Smooth muscle cell (in vitro differentiated cells): Measurements from ENCODE around the gene MTREX. TPM values are rescaled to one million over a fixed set of nuclear protein-coding genes. Genes with fewer than 3 reads are reported as not detected.

ENCODE experiments used
- DNase-seq: peaks from one replicate; lab custom pipeline; 2025; ENCODE audit not compliant: unreplicated experiment; lab: John Stamatoyannopoulos, UW
- H2AFZ ChIP-seq: fragments of 200-600 bp; sonication (generic); 2 replicates; pipeline ENCODE4 v1.6.0; 2016; ENCODE audit warnings: antibody characterized with exemption, low read depth, mild to moderate bottlenecking
- H3F3A ChIP-seq: fragments of 200-600 bp; sonication (generic); 2 replicates; pipeline ENCODE4 v1.6.0; 2017; ENCODE audit warnings: antibody characterized with exemption, low read depth
- H3K27ac ChIP-seq: fragments of 200-600 bp; sonication (generic); 2 replicates; pipeline ENCODE4 v1.5.1; 2016; ENCODE audit warnings: low read depth, mild to moderate bottlenecking
- H3K27me3 ChIP-seq: fragments of 200-600 bp; sonication (generic); 2 replicates; pipeline ENCODE4 v1.6.1; 2016; ENCODE audit warnings: low read depth, mild to moderate bottlenecking
- H3K36me3 ChIP-seq: fragments of 200-600 bp; sonication (generic); 2 replicates; pipeline ENCODE4 v1.5.1; 2016; ENCODE audit warnings: low read depth
- H3K4me1 ChIP-seq: fragments of 200-600 bp; sonication (generic); 2 replicates; pipeline ENCODE4 v1.5.1; 2016; ENCODE audit warnings: low read depth
- H3K4me2 ChIP-seq: fragments of 200-600 bp; sonication (generic); 2 replicates; pipeline ENCODE4 v1.6.0; 2016; ENCODE audit warnings: mild to moderate bottlenecking
- H3K4me3 ChIP-seq: fragments of 200-600 bp; sonication (generic); 2 replicates; pipeline ENCODE4 v1.5.1; 2016; ENCODE audit warnings: mild to moderate bottlenecking
- H3K79me2 ChIP-seq: fragments of 200-600 bp; sonication (generic); 2 replicates; pipeline ENCODE4 v1.6.0; 2016; ENCODE audit warnings: low read depth, mild to moderate bottlenecking
- H3K9ac ChIP-seq: fragments of 200-600 bp; sonication (generic); 2 replicates; pipeline ENCODE4 v1.6.0; 2016; ENCODE audit warnings: low read depth
- H3K9me3 ChIP-seq: fragments of 200-600 bp; sonication (generic); replicated peaks from 2 replicates; pipeline ENCODE4 v1.5.1; 2016; ENCODE audit warnings: low read depth
- H4K20me1 ChIP-seq: fragments of 200-600 bp; sonication (generic); 2 replicates; pipeline ENCODE4 v1.6.0; 2016; ENCODE audit warnings: low read depth
- CTCF ChIP-seq: fragments of 200-600 bp; sonication (generic); IDR thresholded peaks from 2 replicates; pipeline ENCODE4 v1.5.1; 2017; ENCODE audit warnings: borderline replicate concordance, mild to moderate bottlenecking, antibody characterized with exemption; ENCODE audit not compliant: insufficient read depth, poor library complexity, severe bottlenecking
- WGBS: methylation state at CpG from one replicate; pipeline ENCODE4 v1.1.7; 2016; ENCODE audit warnings: low lambda C conversion rate; 5-methylcytosine and 5-hydroxymethylcytosine counted together
- polyA plus RNA-seq: library from polyadenylated mRNA; unstranded; fragments of >200 nt; fragmentation: Nextera tagmentation; extraction: Ambion mirVana; gene quantifications from 2 replicates; pipeline ENCODE4 v1.2.1, GENCODE V29; 2016
- total RNA-seq: library from RNA; depleted of rRNA; stranded (reverse); fragments of >200 nt; gene quantifications from 2 replicates; pipeline ENCODE4 v1.2.3, GENCODE V29; 2014

The MTREX gene
- total and polyA plus RNA-seq, 2 experiments from 2014 or later = 20.7 to 93.9 TPM

DNA sequence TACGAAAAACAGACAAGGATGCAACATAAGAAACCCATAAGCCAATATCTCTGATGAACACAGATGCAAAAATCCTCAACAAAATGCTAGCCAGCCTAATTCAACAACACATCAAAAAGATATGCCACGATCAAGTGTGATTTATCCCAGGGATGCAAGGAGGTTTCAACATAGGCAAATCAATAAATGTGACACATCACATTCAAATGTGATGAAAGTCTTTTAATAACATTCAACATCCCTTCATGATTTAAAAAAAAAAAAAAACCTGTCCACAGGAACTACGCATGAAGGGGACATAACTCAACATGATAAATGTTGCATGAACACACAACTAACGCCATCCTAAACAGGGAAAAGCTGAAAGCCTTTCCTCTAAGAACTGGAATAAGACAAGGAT, 124.8 kb downstream of the MTREX start:
- Histone ChIP-seq H3K9ac (no peak overlapping the region), H4K20me1 (peaks cover 1% of the 10 kb centered on the region), H3K36me3 (no peaks in the 10 kb centered on the region), H3K4me1 (no peaks in the 10 kb centered on the region), H3K27ac (no peak overlapping the region), H3F3A (peaks cover 9% of the 10 kb centered on the region), H2AFZ (no peak overlapping the region), H3K4me3 (no peak overlapping the region), H3K4me2 (no peak overlapping the region), H3K9me3 (no peaks in the 10 kb centered on the region), H3K79me2 (no peaks in the 10 kb centered on the region), H3K27me3 (no peaks in the 10 kb centered on the region)
- TF ChIP-seq CTCF = no peak
- WGBS = over 99% methylated on average over 4 of the region's 4 CpGs
- no peak for DNase-seq

GRCh38 chr5:55437452-55437851, 129.7 kb downstream of the MTREX start:
- H3K4me1 ChIP-seq = peaks cover 30% of the 10 kb centered on the region
- H3K27ac ChIP-seq = peak overlapping the region; percentile 92
- peaks cover 26% of the 10 kb centered on the region for H3F3A ChIP-seq
- H3K27me3 ChIP-seq = no peaks in the 10 kb centered on the region
- no peak overlapping the region for H2AFZ ChIP-seq
- H3K4me2 ChIP-seq = peak overlapping the region; percentile 58
- no peak overlapping the region for H3K4me3 ChIP-seq
- peak overlapping the region; percentile 22 for H3K9ac ChIP-seq
- H4K20me1 ChIP-seq = no peaks in the 10 kb centered on the region
- no peak for TF ChIP-seq CTCF
- H3K36me3 ChIP-seq = no peaks in the 10 kb centered on the region
- WGBS = 74% methylated on average over 1 of the region's 1 CpG
- H3K9me3 ChIP-seq = no peaks in the 10 kb centered on the region
- no peak for DNase-seq
- H3K79me2 ChIP-seq = no peaks in the 10 kb centered on the region

GRCh38 chr5:55437859-55438206, 130.0 kb downstream of the MTREX start:
- no peaks in the 10 kb centered on the region for H3K27me3 ChIP-seq
- WGBS = 81% methylated on average over 2 of the region's 2 CpGs
- no peaks in the 10 kb centered on the region for H3K9me3 ChIP-seq
- H3K4me2 ChIP-seq = peak overlapping the region; percentile 58
- no peak for DNase-seq
- peaks cover 30% of the 10 kb centered on the region for H3K4me1 ChIP-seq
- no peak overlapping the region for H3K4me3 ChIP-seq
- no peaks in the 10 kb centered on the region for H3K36me3 ChIP-seq
- H3K9ac ChIP-seq = peak overlapping the region; percentile 22
- no peaks in the 10 kb centered on the region for H3K79me2 ChIP-seq
- TF ChIP-seq CTCF = no peak
- H2AFZ ChIP-seq = no peak overlapping the region
- peak overlapping the region; percentile 92 for H3K27ac ChIP-seq
- no peaks in the 10 kb centered on the region for H4K20me1 ChIP-seq
- H3F3A ChIP-seq = peaks cover 26% of the 10 kb centered on the region

DNA sequence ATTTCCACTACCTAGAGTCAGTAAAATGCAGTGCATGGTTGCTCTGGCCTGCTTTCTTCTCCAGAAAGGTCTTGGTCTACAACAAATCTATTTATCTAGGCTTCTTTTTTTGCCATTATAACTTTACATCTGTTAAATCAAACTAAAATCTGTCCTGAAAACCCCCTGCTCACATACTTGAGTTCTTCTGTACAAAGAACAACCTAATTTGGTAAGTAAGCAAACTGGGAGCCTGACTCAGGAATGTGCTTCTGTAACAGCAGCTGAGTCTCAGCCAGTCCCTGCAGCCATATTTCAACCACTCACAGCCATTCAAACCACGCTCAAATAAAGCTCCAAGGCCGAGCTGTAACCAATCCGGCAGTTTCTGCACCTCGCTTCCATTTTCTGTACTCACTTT, 131.2 kb downstream of the MTREX start:
- Histone ChIP-seq H4K20me1 (no peaks in the 10 kb centered on the region), H3K4me3 (no peak overlapping the region), H3K4me1 (peaks cover 30% of the 10 kb centered on the region), H3K27ac (peak overlapping the region; percentile 92), H3K9me3 (no peaks in the 10 kb centered on the region), H3K9ac (peak overlapping the region; percentile 28), H3K27me3 (no peaks in the 10 kb centered on the region), H3K4me2 (peak overlapping the region; percentile 25), H2AFZ (no peak overlapping the region), H3F3A (peaks cover 26% of the 10 kb centered on the region), H3K36me3 (no peaks in the 10 kb centered on the region), H3K79me2 (no peaks in the 10 kb centered on the region)
- no peak for DNase-seq
- 57% methylated on average over 4 of the region's 4 CpGs for WGBS
- TF ChIP-seq CTCF = no peak
